Spleen (tissue), 7 donors: ENCODE measurements around the gene TMEM198.

Experiments used
- POLR2A ChIP-seq, 3 donors: fragments of 450-650 bp; IDR thresholded peaks; one replicate each; pipeline ENCODE4 v1.5.1; 2017; ENCODE audit warnings: antibody characterized with exemption in 3 of 3, mild to moderate bottlenecking in 1 of 3
- TF ChIP-seq, protein P1 (sequence below), 11 experiments: fragments of 200-600 bp in 7 of 11; fragments of 450-650 bp in 4 of 11; sonication (generic) in 4 of 11; IDR thresholded peaks in 8 of 11; conservative IDR thresholded peaks in 3 of 11; 1 replicate in 7 of 11; 2 replicates in 4 of 11; pipeline versions ENCODE4 v1.4.0 to v1.8.0; 2016 to 2021; ENCODE audit warnings: antibody characterized with exemption in 11 of 11, inconsistent platforms in 4 of 11, mild to moderate bottlenecking in 1 of 11
- donor health status: DM: no; HTN: no; CAD: no; lungs with moderate emphysema.
- donor health status: DM: no; HTN: no; CAD: no.
- donor health status: DM: no; HTN: no; CAD: no.

DNA sequence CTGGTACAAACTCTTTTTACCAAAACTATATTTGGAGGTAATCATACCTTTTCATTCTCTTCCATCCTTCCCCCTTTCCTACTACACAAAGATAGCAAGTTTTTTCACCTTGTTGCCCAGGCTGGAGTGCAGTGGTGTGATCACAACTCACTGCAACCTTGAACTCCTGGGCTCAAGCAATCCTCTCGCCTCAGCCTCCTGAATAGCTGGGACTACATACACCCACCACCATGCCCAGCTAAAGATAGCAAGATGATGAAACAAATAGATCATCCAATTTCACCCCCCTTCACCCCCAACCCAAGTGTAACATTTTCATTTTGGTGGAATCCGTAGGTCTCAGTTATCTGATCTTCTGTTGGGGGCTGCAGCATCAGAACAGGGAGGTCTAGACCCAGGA is 49.3 kb downstream of the TMEM198 start:
- TF ChIP-seq, protein P1, sequence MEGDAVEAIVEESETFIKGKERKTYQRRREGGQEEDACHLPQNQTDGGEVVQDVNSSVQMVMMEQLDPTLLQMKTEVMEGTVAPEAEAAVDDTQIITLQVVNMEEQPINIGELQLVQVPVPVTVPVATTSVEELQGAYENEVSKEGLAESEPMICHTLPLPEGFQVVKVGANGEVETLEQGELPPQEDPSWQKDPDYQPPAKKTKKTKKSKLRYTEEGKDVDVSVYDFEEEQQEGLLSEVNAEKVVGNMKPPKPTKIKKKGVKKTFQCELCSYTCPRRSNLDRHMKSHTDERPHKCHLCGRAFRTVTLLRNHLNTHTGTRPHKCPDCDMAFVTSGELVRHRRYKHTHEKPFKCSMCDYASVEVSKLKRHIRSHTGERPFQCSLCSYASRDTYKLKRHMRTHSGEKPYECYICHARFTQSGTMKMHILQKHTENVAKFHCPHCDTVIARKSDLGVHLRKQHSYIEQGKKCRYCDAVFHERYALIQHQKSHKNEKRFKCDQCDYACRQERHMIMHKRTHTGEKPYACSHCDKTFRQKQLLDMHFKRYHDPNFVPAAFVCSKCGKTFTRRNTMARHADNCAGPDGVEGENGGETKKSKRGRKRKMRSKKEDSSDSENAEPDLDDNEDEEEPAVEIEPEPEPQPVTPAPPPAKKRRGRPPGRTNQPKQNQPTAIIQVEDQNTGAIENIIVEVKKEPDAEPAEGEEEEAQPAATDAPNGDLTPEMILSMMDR (IDR thresholded peaks at IDR 0.05 in 8 of 11, conservative IDR thresholded peaks at IDR 0.05 in 3 of 11): no peak
- TF ChIP-seq POLR2A (IDR thresholded peaks at IDR 0.05): no peak
